GM12801 (cell line): ENCODE data around the gene TRAPPC12.

Experiments
- CTCF ChIP-seq: IDR thresholded peaks from one replicate; pipeline ENCODE4 v1.5.1; 2011; ENCODE audit warnings: control low read depth; ENCODE audit not compliant: insufficient read length; ENCODE audit errors: extremely low read depth

TRAPPC12 gene

GRCh38 chr2:3435445-3435844 lies 56.0 kb downstream of the TRAPPC12 start:
- no peak for TF ChIP-seq CTCF

GRCh38 chr2:3440477-3440876 lies 61.0 kb downstream of the TRAPPC12 start:
- TF ChIP-seq CTCF, result no peak

- no peak for TF ChIP-seq CTCF
These were observed 62.0 kb downstream of the TRAPPC12 start for GRCh38 chr2:3441465-3441864.

GRCh38 chr2:3442185-3442584 lies 62.7 kb downstream of the TRAPPC12 start:
- no peak for TF ChIP-seq CTCF

GRCh38 chr2:3443083-3443482 lies 63.6 kb downstream of the TRAPPC12 start:
- no peak for TF ChIP-seq CTCF

- TF ChIP-seq CTCF, result no peak
These were observed 64.1 kb downstream of the TRAPPC12 start for GRCh38 chr2:3443506-3444084.

- no peak for TF ChIP-seq CTCF
These were observed 66.4 kb downstream of the TRAPPC12 start for GRCh38 chr2:3445891-3446290.
